Measurements from ENCODE around the gene MYCN.
"Not testable (repeated sequence)": the region's sequence is repeated elsewhere in the genome, so short reads cannot be mapped to it uniquely, and the experiment has no call there.

Gene MYCN

DNA sequence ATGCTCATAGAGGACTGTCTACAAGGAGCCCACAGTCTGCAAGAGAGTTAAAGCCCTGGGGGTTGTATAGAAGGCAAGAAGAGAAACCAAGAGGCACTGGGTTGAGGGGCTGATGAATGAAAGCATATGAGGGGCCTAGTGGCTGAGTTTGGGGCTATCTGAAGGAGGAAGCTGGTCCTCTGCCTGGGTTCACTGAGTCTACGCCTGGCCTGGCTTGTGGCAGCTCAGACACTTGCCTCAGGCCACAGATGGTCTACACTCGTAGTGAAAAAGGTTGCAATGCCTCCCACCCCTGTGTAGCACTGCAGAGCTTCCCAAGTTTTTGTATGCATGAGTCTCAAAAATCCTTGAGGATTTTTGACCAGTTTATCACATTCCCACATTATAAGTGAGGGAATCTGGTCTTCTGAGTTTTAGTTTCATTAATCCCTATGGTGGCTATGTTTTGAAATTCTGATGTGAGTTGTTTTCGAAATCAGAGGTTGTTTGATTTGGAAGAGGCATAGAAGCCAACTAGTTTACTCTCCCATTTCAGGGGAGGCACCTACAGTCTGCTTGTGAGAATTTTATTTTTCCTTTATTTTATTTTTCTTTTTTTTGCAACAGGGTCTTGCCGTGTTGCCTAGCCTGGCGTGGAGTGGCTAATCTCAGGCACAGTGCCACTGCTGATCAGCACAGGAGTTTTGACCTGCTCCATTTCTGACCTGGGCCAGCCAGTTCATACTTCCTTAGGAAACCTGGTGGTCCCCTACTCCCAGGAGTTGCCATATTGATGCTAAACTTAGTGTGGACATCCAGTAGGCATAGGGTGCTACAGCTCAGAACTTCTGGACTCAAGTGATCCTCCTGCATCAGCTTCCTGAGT is 10.0 kb downstream of the MYCN start:
- DNase-seq (ENCODE audit: low read depth), result no peak

DNA sequence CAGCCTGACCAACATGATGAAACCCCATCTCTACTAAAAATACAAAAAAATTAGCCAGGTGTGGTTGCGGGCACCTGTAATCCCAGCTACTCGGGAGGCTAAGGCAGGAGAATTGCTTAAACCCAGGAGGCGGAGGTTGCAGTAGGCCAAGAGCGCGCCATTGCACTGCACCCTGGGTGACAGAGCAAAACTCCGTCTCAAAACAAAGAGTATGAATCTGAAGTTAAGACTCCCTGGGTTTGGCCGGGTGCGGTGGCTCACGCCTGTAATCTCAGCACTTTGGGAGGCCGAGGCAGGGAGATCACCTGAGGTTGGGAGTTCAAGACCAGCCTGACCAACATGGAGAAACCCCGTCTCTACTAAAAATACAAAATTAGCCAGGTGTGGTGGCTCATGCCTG is 11.6 kb downstream of the MYCN start:
- not testable (repeated sequence) for H3K4me3 ChIP-seq (replicated peaks; ENCODE audit: low read depth, low read length); DNase-seq (ENCODE audit: low read depth)

More for the DNA sequence above, 10.0 kb downstream of the MYCN start:
- TF ChIP-seq, protein P1, sequence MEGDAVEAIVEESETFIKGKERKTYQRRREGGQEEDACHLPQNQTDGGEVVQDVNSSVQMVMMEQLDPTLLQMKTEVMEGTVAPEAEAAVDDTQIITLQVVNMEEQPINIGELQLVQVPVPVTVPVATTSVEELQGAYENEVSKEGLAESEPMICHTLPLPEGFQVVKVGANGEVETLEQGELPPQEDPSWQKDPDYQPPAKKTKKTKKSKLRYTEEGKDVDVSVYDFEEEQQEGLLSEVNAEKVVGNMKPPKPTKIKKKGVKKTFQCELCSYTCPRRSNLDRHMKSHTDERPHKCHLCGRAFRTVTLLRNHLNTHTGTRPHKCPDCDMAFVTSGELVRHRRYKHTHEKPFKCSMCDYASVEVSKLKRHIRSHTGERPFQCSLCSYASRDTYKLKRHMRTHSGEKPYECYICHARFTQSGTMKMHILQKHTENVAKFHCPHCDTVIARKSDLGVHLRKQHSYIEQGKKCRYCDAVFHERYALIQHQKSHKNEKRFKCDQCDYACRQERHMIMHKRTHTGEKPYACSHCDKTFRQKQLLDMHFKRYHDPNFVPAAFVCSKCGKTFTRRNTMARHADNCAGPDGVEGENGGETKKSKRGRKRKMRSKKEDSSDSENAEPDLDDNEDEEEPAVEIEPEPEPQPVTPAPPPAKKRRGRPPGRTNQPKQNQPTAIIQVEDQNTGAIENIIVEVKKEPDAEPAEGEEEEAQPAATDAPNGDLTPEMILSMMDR (IDR thresholded peaks at IDR 0.05; ENCODE audit: low read length, missing control alignments), result no peak
- no peak overlapping the region for H3K4me3 ChIP-seq (replicated peaks; ENCODE audit: low read depth, low read length)

DNA sequence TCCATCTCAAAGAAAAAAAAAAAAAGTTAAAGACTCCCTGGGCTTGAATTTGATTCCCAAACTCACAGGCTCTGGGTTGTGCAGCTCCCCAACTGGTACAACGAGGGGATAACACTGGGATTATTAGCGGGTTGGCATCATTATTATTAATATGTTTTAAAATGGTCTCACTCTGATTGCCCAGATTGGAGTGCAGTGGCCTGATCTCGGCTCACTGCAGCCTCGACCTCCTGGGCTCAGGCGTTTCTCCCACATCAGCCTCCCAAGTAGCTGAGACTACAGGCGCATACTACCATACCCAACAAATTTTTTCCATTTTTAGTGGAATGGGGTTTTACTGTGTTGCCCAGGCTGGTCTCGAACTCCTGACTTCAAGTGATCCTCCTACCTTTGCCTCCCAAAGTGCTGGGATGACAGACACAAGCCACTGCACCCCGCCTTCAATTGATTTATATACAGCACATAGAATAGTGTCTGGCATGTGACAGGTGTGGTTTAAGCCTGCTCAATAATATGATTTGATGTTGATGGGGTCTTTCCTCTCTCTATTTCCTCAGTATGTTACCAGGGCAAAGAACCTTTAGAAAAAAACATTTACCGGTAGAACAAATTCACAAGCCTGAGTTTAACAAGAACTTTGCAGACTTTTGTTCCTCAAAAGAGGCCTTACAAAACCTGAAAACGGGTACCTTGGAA is 12.2 kb downstream of the MYCN start:
- TF ChIP-seq, protein P1 (IDR thresholded peaks at IDR 0.05; ENCODE audit: low read length, missing control alignments), result no peak
- H3K4me3 ChIP-seq (replicated peaks; ENCODE audit: low read depth, low read length), result no peak overlapping the region
- DNase-seq (ENCODE audit: low read depth), result no peak

DNA sequence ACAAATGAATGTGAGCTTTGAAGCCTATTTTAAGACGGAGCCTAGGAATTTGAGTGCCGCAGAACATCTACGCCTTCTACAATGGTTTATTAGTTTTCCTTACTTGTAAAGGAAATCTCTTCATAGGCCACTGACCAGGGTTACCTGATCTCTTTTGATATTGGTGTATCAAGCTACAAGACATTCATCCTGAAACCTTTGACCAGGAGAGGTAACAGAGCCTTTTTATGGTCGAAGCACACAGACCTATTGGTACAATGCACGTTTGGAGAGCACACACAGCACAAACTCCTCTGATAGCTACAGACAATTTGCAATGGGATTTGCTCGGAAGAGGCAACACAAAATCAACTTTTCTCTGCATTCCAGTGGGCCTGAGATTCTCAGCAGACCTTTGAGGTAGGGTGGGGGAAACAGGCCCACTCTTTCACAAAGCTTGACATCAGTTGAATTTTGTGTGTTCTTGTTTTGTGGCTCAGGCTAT is 12.8 kb downstream of the MYCN start:
- TF ChIP-seq, protein P1 (IDR thresholded peaks at IDR 0.05; ENCODE audit: low read length, missing control alignments), result no peak
- H3K4me3 ChIP-seq (replicated peaks; ENCODE audit: low read depth, low read length), result no peak overlapping the region
- DNase-seq (ENCODE audit: low read depth), result no peak

DNA sequence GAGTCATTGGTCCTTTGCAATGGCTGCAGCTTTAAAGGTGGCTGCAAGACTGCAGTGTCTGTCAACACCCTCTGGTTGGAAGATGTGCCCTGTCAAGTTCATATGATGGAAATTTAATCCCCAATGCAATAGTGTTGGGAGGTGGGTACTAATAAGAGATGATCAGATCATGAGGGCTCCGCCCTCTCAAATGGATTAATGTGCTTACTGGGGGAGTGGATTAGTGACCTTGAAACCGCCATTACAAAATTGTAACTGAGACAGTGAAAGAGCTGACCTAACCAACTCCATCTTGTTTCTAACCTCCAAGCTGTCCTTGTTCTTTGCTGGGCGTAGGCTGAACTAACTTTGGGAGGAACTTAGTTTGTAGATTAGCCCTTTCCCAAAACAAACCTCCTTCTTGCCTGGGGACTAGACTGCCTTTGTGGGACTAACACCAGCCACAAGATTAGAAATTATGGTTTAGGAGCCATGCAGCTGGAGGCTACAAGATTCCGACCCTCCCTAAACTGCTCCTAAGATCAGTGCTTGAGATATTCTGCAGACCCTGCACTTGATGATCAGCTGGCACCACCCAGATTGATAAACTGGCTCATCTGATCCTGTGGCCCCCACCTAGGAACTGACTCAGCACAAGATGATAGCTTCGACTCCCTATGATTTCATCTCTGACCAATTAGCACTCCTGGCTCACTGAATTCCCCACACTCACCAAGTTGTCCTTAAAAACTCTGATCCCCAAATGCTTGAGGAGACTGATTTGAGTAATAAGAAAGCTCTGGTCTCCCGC is 13.7 kb downstream of the MYCN start:
- DNase-seq (ENCODE audit: low read depth), result no peak
- no peak overlapping the region for H3K4me3 ChIP-seq (replicated peaks; ENCODE audit: low read depth, low read length)
- TF ChIP-seq, protein P1 (IDR thresholded peaks at IDR 0.05; ENCODE audit: low read length, missing control alignments), result no peak

DNA sequence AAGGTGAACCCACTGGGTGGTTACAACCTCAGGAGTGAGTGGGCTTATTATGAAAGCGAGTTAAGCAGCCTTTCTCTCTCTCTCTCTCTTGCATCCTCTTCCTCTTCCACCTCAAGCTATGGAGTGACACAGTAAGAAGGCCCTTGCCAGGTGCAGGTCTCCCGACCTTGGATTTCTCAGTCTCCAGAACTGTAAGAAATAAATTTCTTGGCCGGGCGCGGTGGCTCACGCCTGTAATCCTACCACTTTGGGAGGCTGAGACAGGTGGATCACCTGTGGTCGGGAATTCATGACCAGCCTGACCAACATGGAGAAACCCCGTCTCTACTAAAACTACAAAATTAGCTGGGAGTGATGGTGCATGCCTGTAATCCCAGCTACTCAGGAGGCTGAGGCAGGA is 14.4 kb downstream of the MYCN start:
- H3K4me3 ChIP-seq (replicated peaks; ENCODE audit: low read depth, low read length), result no peak overlapping the region
- TF ChIP-seq, protein P1 (IDR thresholded peaks at IDR 0.05; ENCODE audit: low read length, missing control alignments), result no peak
- no peak for DNase-seq (ENCODE audit: low read depth)
